Measurements from ENCODE around the gene MOB1B.
"Not testable (repeated sequence)": the region's sequence is repeated elsewhere in the genome, so short reads cannot be mapped to it uniquely, and the experiment has no call there.

MOB1B gene

GRCh38 chr4:71008196-71008595 is 106.0 kb downstream of the MOB1B start:
- DNase-seq (ENCODE audit: low read depth in 2 of 2): no peak

GRCh38 chr4:71009086-71009485 is 106.9 kb downstream of the MOB1B start:
- no peak for DNase-seq (ENCODE audit: low read depth in 2 of 2)

GRCh38 chr4:71009890-71010588 is 107.9 kb downstream of the MOB1B start:
- no peak for DNase-seq (ENCODE audit: low read depth in 2 of 2)

- DNase-seq (ENCODE audit: low read depth in 2 of 2): no peak
Measured at GRCh38 chr4:71011451-71011850, 109.3 kb downstream of the MOB1B start.

GRCh38 chr4:71017391-71017790 is 115.2 kb downstream of the MOB1B start:
- not testable (repeated sequence) for DNase-seq (ENCODE audit: low read depth in 2 of 2)

GRCh38 chr4:71020611-71021010 is 118.4 kb downstream of the MOB1B start:
- DNase-seq (ENCODE audit: low read depth in 2 of 2): no peak

GRCh38 chr4:71025654-71026053 is 123.5 kb downstream of the MOB1B start:
- no peak for DNase-seq (ENCODE audit: low read depth in 2 of 2)

- no peak for DNase-seq (ENCODE audit: low read depth in 2 of 2)
Measured at GRCh38 chr4:71026086-71026485, 123.9 kb downstream of the MOB1B start.

- DNase-seq (ENCODE audit: low read depth in 2 of 2): no peak
Measured at GRCh38 chr4:71027611-71028010, 125.4 kb downstream of the MOB1B start.

GRCh38 chr4:71029504-71029903 is 127.3 kb downstream of the MOB1B start:
- no peak for DNase-seq (ENCODE audit: low read depth in 2 of 2)

GRCh38 chr4:71032106-71032505 is 129.9 kb downstream of the MOB1B start:
- DNase-seq (ENCODE audit: low read depth in 2 of 2): not testable (repeated sequence)

Measured in stimulated activated CD8-positive, alpha-beta memory T cell treated with anti-CD3 and anti-CD28 coated beads, Interleukin-2, amount 100 ng/mL, for 1 hour (primary cell).